ENCODE data around the gene COG2.
"Not testable (repeated sequence)": the region's sequence is repeated elsewhere in the genome, so short reads cannot be mapped to it uniquely, and the experiment has no call there.

COG2 gene

GRCh38 chr1:230679192-230679591, 36.9 kb downstream of the COG2 start:
- DNase-seq: no peak

- no peak for DNase-seq
Measured at GRCh38 chr1:230679825-230680224, 37.5 kb downstream of the COG2 start.

- DNase-seq: no peak
Measured at GRCh38 chr1:230680300-230681025, 38.2 kb downstream of the COG2 start.

- DNase-seq: no peak
Measured at GRCh38 chr1:230681599-230681998, 39.3 kb downstream of the COG2 start.

- DNase-seq: no peak
Measured at GRCh38 chr1:230682274-230682673, 40.0 kb downstream of the COG2 start.

GRCh38 chr1:230682882-230683610, 40.8 kb downstream of the COG2 start:
- no peak for DNase-seq

GRCh38 chr1:230684146-230684545, 41.9 kb downstream of the COG2 start:
- DNase-seq: no peak

GRCh38 chr1:230684998-230685397, 42.7 kb downstream of the COG2 start:
- DNase-seq: no peak

- no peak for DNase-seq
Measured at GRCh38 chr1:230686747-230687146, 44.5 kb downstream of the COG2 start.

- DNase-seq: no peak
Measured at GRCh38 chr1:230690101-230690500, 47.8 kb downstream of the COG2 start.

GRCh38 chr1:230691615-230692014, 49.3 kb downstream of the COG2 start:
- DNase-seq: no peak

GRCh38 chr1:230693221-230693620, 50.9 kb downstream of the COG2 start:
- DNase-seq: no peak

GRCh38 chr1:230693777-230694176, 51.5 kb downstream of the COG2 start:
- no peak for DNase-seq

- no peak for DNase-seq
Measured at GRCh38 chr1:230694464-230694863, 52.2 kb downstream of the COG2 start.

GRCh38 chr1:230694991-230695390, 52.7 kb downstream of the COG2 start:
- DNase-seq: no peak

GRCh38 chr1:230696218-230696617, 53.9 kb downstream of the COG2 start:
- DNase-seq: no peak

- DNase-seq: no peak
Measured at GRCh38 chr1:230696722-230697437, 54.6 kb downstream of the COG2 start.

- no peak for DNase-seq
Measured at GRCh38 chr1:230698130-230698529, 55.8 kb downstream of the COG2 start.

- not testable (repeated sequence) for DNase-seq
Measured at GRCh38 chr1:230698964-230699363, 56.7 kb downstream of the COG2 start.

- DNase-seq: no peak
Measured at GRCh38 chr1:230699716-230700115, 57.4 kb downstream of the COG2 start.

- DNase-seq: no peak
Measured at GRCh38 chr1:230700132-230700531, 57.9 kb downstream of the COG2 start.

- no peak for DNase-seq
Measured at GRCh38 chr1:230701434-230701833, 59.2 kb downstream of the COG2 start.

GRCh38 chr1:230701895-230702768, 59.9 kb downstream of the COG2 start:
- DNase-seq: no peak

Measured in NCI-H526 treated with DMSO at 0.1 percent for 48 hours (cell line).